Measurements from ENCODE around the gene MAPK10. TPM values are rescaled to one million over a fixed set of nuclear protein-coding genes. Genes with fewer than 3 reads are reported as not detected.

Gene MAPK10
- total and polyA plus RNA-seq, 2 of the 8 experiments (the other 6 are each of a cell fraction or from before 2014, with no cell fraction given) = 2.5 to 3.1 TPM

- TF ChIP-seq KDM4A (IDR thresholded peaks at IDR 0.05; ENCODE audit: low read depth, low read length, severe bottlenecking) (no peak), RFX5 (IDR thresholded peaks at IDR 0.05; ENCODE audit: borderline replicate concordance, low read depth, low read length) (no peak)
Observed at GRCh38 chr4:86132468-86132867, 227.4 kb downstream of the MAPK10 start (continued).
